Epithelial cell of esophagus (primary cell): Measurements from ENCODE around the gene ADAM12.

Experiments
- DNase-seq: peaks from one replicate; pipeline ENCODE4 v3.0.0; 2010; ENCODE audit warnings: low read depth
- H3K4me3 ChIP-seq: 2 replicates; pipeline ENCODE4 v1.5.1; 2011; ENCODE audit warnings: mild to moderate bottlenecking, low read length, control low read depth
- TF ChIP-seq, protein P1 (sequence below): IDR thresholded peaks from 2 replicates; pipeline ENCODE4 v1.5.1; 2011; ENCODE audit warnings: low read depth, mild to moderate bottlenecking, low read length, control low read depth, inconsistent platforms; ENCODE audit not compliant: insufficient read depth; ENCODE audit errors: missing control alignments

ADAM12 gene

DNA sequence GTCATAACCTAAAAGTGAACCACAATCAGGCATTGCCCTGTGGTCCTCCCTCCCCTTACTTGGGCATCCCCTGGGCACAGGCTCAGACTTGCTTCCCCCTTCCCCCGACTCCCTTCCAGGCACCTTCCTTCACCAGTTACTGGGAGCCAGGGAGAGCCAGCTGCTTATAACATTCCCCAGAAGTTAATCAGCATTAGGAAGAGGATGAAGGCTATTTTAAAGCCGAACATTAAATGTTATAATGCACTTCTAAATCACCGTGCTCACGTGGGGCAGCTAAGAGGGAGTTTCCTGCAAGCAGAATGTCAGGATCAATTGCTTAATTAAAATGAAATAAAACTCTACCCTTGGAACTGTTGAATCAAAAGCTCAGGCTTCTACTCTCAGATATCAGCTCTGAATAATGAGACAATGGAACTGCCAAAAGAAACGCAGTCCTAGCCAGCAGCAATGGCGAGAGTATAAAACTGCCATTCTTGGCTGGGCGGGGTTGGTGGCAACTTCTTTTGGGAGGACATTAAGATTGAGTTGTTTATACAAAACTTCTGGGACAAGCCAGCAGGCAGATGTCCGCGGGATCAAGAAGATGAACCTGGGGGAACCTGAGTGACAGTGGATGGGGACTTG is 322.4 kb downstream of the ADAM12 start:
- peak; percentile 78 for DNase-seq
- TF ChIP-seq, protein P1, sequence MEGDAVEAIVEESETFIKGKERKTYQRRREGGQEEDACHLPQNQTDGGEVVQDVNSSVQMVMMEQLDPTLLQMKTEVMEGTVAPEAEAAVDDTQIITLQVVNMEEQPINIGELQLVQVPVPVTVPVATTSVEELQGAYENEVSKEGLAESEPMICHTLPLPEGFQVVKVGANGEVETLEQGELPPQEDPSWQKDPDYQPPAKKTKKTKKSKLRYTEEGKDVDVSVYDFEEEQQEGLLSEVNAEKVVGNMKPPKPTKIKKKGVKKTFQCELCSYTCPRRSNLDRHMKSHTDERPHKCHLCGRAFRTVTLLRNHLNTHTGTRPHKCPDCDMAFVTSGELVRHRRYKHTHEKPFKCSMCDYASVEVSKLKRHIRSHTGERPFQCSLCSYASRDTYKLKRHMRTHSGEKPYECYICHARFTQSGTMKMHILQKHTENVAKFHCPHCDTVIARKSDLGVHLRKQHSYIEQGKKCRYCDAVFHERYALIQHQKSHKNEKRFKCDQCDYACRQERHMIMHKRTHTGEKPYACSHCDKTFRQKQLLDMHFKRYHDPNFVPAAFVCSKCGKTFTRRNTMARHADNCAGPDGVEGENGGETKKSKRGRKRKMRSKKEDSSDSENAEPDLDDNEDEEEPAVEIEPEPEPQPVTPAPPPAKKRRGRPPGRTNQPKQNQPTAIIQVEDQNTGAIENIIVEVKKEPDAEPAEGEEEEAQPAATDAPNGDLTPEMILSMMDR = no peak
- H3K4me3 ChIP-seq = no peak overlapping the region

DNA sequence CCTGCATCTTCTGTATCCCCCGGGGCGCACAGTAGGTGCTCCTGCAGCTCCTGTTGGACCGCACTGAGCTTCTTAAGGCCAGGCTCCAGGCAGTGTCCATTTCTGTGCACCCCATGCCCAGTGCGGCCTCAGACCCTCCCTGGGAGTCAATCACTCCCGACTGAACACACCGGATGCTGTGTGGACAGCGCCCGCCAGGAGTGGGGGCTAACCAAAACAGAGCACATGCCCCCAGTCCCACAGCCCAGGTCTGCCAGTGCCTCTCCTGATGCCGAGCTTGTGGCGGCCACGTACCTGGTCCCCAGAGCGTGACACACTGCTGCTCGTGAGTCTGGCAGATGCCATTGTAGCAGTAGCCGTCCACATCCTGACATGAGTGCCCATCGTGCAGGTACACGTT is 323.8 kb downstream of the ADAM12 start:
- no peak overlapping the region for H3K4me3 ChIP-seq
- TF ChIP-seq, protein P1 = no peak
- no peak for DNase-seq

DNA sequence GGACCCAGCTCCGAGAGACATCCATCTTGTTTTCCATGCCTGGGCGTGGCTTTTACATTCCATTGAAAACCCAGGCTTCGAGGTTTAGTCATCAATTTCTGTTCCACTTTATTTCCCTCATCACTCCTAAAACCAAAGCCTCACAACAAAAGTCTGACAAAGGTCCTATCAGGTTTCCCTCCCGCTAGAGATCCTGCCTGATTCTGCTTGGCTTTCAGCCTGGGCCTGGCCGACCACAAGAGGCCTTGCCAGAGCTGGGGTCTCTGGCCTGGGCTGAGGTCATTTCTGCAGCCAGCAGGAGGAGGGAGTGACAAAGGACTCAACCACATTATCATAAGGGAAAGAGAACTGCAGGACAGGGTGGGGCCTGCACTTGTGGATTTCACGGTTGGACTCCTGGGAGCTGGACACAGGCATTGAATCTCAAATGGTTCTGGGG is 324.9 kb downstream of the ADAM12 start:
- DNase-seq = peak; percentile 73

DNA sequence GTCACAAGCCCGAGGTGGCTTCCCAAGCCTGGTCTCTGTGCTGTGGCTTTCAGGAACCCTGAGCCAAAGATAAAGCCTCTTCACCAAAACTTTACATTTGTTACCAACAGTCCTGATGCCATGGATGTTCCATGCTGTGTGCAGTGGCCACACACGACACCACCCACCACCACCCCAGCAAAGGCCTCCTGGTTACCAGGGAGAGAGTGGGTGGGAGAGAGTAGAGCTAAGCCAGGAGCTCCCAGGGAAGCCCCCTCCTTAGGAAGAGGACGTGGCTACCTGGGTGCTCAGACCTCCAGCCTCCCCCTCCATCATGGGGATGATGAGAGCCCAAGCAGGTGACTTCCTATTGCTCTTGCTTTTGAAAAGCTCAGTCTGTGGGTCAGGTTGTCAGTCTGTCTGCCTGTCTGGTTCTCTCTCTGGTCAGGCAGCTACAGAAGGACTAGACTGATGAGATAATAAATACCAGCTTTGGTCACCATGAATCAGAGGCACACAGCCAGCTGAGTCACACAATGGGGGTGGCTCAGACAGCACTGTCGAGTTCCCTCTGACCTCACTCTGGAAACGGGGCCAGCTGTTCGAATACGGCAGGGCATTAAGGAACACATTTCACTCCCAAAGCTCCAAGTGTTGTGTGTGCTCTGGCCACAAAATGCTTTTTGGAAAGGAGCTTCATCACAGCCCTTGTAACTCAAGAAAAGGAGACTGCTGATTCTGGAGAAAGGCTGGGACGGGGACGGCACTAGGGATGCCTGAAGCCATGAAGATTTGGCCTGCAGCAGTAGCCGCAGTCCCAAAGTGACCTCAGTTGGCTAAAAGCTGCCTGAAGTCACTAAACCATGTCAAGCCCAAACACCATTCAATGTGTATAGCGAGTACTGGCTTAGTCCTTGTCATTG is 325.9 kb downstream of the ADAM12 start:
- no peak overlapping the region for H3K4me3 ChIP-seq
- TF ChIP-seq, protein P1 = no peak
- DNase-seq = peak; percentile 98

More for the DNA sequence above, 324.9 kb downstream of the ADAM12 start:
- H3K4me3 ChIP-seq = no peak overlapping the region
- TF ChIP-seq, protein P1 = no peak

DNA sequence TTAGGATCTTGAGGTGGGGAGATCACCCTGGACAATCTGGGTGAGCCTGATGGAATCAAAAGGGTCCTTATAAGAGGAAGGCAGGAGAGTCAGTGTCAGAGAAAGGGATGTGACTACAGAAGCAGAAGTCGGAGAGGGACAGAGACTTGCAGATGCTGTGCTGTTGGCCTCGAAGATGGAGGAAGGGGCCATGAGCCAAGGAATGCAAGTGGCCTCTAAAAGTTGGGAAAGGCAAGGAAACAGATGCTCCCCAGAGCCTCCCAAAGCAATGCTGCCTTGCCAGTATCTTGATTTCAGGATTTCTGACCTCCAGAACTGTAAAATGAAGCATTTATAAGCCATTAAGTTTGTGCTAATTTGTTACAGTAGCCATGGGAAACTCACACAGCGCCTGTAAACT is 326.8 kb downstream of the ADAM12 start:
- no peak for DNase-seq
- H3K4me3 ChIP-seq = no peak overlapping the region
- TF ChIP-seq, protein P1 = no peak

DNA sequence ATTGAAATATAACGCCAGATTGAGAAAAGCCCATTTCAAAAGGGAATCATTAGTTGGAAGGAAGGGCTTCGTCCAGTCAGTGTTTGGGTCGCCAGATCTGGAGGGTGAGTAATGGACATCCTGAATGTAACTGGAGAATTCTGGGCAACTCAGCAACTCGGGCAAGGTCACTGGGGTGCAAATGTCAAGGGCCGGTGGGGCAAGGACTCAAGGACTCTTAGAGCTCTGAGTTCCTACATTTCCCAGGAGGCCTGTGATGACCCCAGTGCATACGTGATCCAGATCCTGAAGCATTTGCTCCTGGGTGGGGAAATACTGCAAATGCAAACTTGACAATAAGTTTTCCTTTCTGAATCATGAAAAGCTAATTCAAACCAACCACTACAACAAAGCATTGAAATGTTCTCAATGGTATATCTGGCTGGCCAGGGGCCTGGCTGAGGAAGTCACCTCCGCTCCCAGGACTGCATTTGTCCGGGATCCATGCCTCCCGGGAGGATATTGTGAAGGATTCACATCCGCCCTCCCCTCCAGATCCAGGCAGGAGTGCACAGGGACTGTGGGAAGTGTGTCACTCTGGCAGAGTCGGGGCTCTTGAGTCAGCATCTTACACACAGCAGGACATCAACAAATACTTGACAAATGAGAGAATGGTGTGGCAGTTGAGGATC is 327.9 kb downstream of the ADAM12 start:
- no peak overlapping the region for H3K4me3 ChIP-seq
- peak; percentile 75 for DNase-seq
- TF ChIP-seq, protein P1 = no peak
